T follicular helper cell (primary cell): ENCODE results near the gene MYO1D.
"Not testable (repeated sequence)": the region's sequence is repeated elsewhere in the genome, so short reads cannot be mapped to it uniquely, and the experiment has no call there.

Experiments used
- DNase-seq: peaks from one replicate; pipeline ENCODE4 v3.0.0-alpha.2; 2020; ENCODE audit warnings: low read depth

The MYO1D gene

GRCh38 chr17:32731556-32732295 lies 145.2 kb downstream of the MYO1D start:
- no peak for DNase-seq

GRCh38 chr17:32727681-32728080 lies 149.2 kb downstream of the MYO1D start:
- no peak for DNase-seq

GRCh38 chr17:32725697-32726096 lies 151.2 kb downstream of the MYO1D start:
- DNase-seq, result no peak

- DNase-seq, result no peak
Observed at GRCh38 chr17:32723310-32723955, 153.5 kb downstream of the MYO1D start.

- DNase-seq, result no peak
Observed at GRCh38 chr17:32722733-32723132, 154.2 kb downstream of the MYO1D start.

GRCh38 chr17:32720671-32721070 lies 156.3 kb downstream of the MYO1D start:
- DNase-seq, result no peak

GRCh38 chr17:32719689-32720088 lies 157.2 kb downstream of the MYO1D start:
- DNase-seq, result no peak

- DNase-seq, result not testable (repeated sequence)
Observed at GRCh38 chr17:32714922-32715321, 162.0 kb downstream of the MYO1D start.

- not testable (repeated sequence) for DNase-seq
Observed at GRCh38 chr17:32714206-32714605, 162.7 kb downstream of the MYO1D start.

- DNase-seq, result no peak
Observed at GRCh38 chr17:32713081-32713480, 163.8 kb downstream of the MYO1D start.

GRCh38 chr17:32709562-32709961 lies 167.4 kb downstream of the MYO1D start:
- no peak for DNase-seq

GRCh38 chr17:32701871-32702270 lies 175.1 kb downstream of the MYO1D start:
- DNase-seq, result no peak

GRCh38 chr17:32699247-32699646 lies 177.7 kb downstream of the MYO1D start:
- no peak for DNase-seq

- no peak for DNase-seq
Observed at GRCh38 chr17:32697728-32698625, 178.9 kb downstream of the MYO1D start.

- DNase-seq, result no peak
Observed at GRCh38 chr17:32696426-32696825, 180.5 kb downstream of the MYO1D start.

GRCh38 chr17:32695864-32696263 lies 181.1 kb downstream of the MYO1D start:
- no peak for DNase-seq

GRCh38 chr17:32693194-32693897 lies 183.6 kb downstream of the MYO1D start:
- DNase-seq, result no peak

- DNase-seq, result no peak
Observed at GRCh38 chr17:32692179-32692578, 184.7 kb downstream of the MYO1D start.

- no peak for DNase-seq
Observed at GRCh38 chr17:32689348-32689747, 187.6 kb downstream of the MYO1D start.

- no peak for DNase-seq
Observed at GRCh38 chr17:32688221-32688620, 188.7 kb downstream of the MYO1D start.

- DNase-seq, result no peak
Observed at GRCh38 chr17:32684087-32684958, 192.6 kb downstream of the MYO1D start.
